Measurements from ENCODE around the gene PSD4. TPM values are rescaled to one million over a fixed set of nuclear protein-coding genes. Genes with fewer than 3 reads are reported as not detected.

Gene PSD4
- total and polyA plus RNA-seq, 2 donors from 2014 or later, result 16.2 to 42.0 TPM

DNA sequence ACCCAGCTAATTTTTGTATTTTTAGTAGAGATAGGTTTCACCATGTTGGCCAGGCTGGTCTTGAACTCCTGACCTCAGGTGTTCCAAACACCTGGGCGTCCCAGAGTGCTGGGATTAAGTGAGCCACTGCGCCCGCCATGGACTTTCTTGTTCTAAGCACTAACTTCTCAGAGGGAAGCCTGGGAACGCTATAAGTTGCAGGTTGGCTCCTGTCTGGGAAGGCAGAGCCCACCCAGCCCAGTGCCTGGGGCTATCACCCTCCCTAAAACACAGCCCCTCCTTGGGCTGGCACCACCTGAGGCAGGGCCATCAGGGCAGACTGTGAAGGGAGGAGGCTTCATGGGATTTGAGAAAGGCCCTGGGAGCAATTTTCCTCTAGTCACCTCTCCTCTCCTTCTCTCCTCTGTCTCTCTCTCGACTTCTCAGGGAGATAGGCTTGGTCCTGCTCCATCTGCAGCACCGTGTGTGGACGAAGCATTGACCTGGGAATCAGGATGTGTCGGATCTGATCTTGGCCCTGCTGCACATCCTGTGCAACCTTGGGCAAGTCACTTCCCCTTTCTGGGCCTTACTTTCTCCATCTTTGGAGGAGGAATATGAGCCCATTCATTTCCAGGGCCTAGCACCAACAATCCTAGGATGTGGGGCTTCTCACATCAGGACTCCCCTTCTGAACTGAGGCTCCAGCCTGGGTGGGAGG lies 10.9 kb downstream of the PSD4 start:
- Histone ChIP-seq H3K27me3 (ENCODE audit: control insufficient read depth, insufficient read depth, low read length) (no peaks in the 10 kb centered on the region), H3K9ac (ENCODE audit: low read length in 3 of 3) (no peak overlapping the region), H3K36me3 (ENCODE audit: control insufficient read depth in 2 of 3, insufficient read depth in 3 of 3, low read length in 3 of 3) (no peaks in the 10 kb centered on the region), H3K9me3 (ENCODE audit: control insufficient read depth in 2 of 3, insufficient read depth in 1 of 3, low read length in 3 of 3) (no peaks in the 10 kb centered on the region), H3K27ac (ENCODE audit: low read depth in 2 of 2, low read length in 2 of 2) (no peak overlapping the region), H3K4me1 (ENCODE audit: control insufficient read depth in 2 of 3, insufficient read depth in 2 of 3, low read depth in 1 of 3, low read length in 3 of 3) (peaks cover 0 to 7% (median 0%) of the 10 kb centered on the region in 3 donors), H3K4me3 (ENCODE audit: low read length in 3 of 3) (no peak overlapping the region)
- TF ChIP-seq, protein P1, sequence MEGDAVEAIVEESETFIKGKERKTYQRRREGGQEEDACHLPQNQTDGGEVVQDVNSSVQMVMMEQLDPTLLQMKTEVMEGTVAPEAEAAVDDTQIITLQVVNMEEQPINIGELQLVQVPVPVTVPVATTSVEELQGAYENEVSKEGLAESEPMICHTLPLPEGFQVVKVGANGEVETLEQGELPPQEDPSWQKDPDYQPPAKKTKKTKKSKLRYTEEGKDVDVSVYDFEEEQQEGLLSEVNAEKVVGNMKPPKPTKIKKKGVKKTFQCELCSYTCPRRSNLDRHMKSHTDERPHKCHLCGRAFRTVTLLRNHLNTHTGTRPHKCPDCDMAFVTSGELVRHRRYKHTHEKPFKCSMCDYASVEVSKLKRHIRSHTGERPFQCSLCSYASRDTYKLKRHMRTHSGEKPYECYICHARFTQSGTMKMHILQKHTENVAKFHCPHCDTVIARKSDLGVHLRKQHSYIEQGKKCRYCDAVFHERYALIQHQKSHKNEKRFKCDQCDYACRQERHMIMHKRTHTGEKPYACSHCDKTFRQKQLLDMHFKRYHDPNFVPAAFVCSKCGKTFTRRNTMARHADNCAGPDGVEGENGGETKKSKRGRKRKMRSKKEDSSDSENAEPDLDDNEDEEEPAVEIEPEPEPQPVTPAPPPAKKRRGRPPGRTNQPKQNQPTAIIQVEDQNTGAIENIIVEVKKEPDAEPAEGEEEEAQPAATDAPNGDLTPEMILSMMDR (IDR thresholded peaks at IDR 0.05; ENCODE audit: borderline replicate concordance, extremely low read depth, insufficient read depth), result no peak
- intact Hi-C loops (cut with DNase I), result no loop called here
- DNase-seq (peak in 1 of 5 donors; percentile 51), FAIRE-seq (no peak)

- Histone ChIP-seq H3K9me3 (ENCODE audit: control insufficient read depth in 2 of 3, insufficient read depth in 1 of 3, low read length in 3 of 3) (no peaks in the 10 kb centered on the region), H3K9ac (ENCODE audit: low read length in 3 of 3) (no peak overlapping the region), H3K27ac (ENCODE audit: low read depth in 2 of 2, low read length in 2 of 2) (no peak overlapping the region), H3K4me1 (ENCODE audit: control insufficient read depth in 2 of 3, insufficient read depth in 2 of 3, low read depth in 1 of 3, low read length in 3 of 3) (peaks cover 0 to 7% (median 0%) of the 10 kb centered on the region in 3 donors), H3K36me3 (ENCODE audit: control insufficient read depth in 2 of 3, insufficient read depth in 3 of 3, low read length in 3 of 3) (no peaks in the 10 kb centered on the region), H3K4me3 (ENCODE audit: low read length in 3 of 3) (no peak overlapping the region), H3K27me3 (ENCODE audit: control insufficient read depth, insufficient read depth, low read length) (no peaks in the 10 kb centered on the region)
- DNase-seq (peak in 1 of 5 donors; percentile 86), FAIRE-seq (no peak)
- TF ChIP-seq, protein P1 (IDR thresholded peaks at IDR 0.05; ENCODE audit: borderline replicate concordance, extremely low read depth, insufficient read depth), result no peak
- intact Hi-C loops (cut with DNase I), result no loop called here
These were observed 12.1 kb downstream of the PSD4 start for GRCh38 chr2:113185664-113186432.

DNA sequence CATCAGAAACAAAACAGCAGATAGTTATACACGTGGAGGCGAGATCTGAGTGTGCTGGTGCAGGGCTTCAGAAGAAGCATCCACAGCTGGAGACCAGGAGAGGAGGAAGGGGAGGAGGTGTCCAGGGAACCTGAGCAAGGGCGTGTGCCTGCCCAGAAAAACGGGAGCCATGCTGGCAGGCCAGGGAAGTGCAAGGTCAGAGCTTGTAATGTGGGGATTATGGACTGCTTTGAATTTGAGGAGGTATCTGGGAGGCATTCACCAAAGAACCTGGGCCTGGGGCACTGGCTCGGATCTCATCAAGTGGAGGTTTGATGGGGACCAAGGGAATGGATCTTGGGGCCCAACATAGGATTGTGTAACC lies 12.6 kb downstream of the PSD4 start:
- H3K27ac ChIP-seq (ENCODE audit: low read depth in 2 of 2, low read length in 2 of 2), result no peak overlapping the region
- DNase-seq, result peak in 1 of 5 donors; percentile 19
- intact Hi-C loops (cut with DNase I), result no loop called here
- no peaks in the 10 kb centered on the region for H3K9me3 ChIP-seq (ENCODE audit: control insufficient read depth in 2 of 3, insufficient read depth in 1 of 3, low read length in 3 of 3)
- no peak for FAIRE-seq
- no peaks in the 10 kb centered on the region for H3K27me3 ChIP-seq (ENCODE audit: control insufficient read depth, insufficient read depth, low read length)
- no peaks in the 10 kb centered on the region for H3K36me3 ChIP-seq (ENCODE audit: control insufficient read depth in 2 of 3, insufficient read depth in 3 of 3, low read length in 3 of 3)
- TF ChIP-seq, protein P1 (IDR thresholded peaks at IDR 0.05; ENCODE audit: borderline replicate concordance, extremely low read depth, insufficient read depth), result no peak
- no peak overlapping the region for H3K9ac ChIP-seq (ENCODE audit: low read length in 3 of 3)
- H3K4me1 ChIP-seq (ENCODE audit: control insufficient read depth in 2 of 3, insufficient read depth in 2 of 3, low read depth in 1 of 3, low read length in 3 of 3), result peaks cover 0 to 4% (median 0%) of the 10 kb centered on the region in 3 donors
- no peak overlapping the region for H3K4me3 ChIP-seq (ENCODE audit: low read length in 3 of 3)

Measured in kidney (tissue), 14 donors.